ENCODE data around the gene LYPLA2.
"Not testable (repeated sequence)": the region's sequence is repeated elsewhere in the genome, so short reads cannot be mapped to it uniquely, and the experiment has no call there.

The LYPLA2 gene

GRCh38 chr1:23834156-23834555 is 43.2 kb downstream of the LYPLA2 start:
- not testable (repeated sequence) for H4K8ac ChIP-seq (ENCODE audit: low read depth, low read length); H2BK5ac ChIP-seq (ENCODE audit: low read depth, low read length, poor library complexity); H3K27me3 ChIP-seq (ENCODE audit: insufficient read depth, low read length); DNase-seq; H3K4me1 ChIP-seq (ENCODE audit: control insufficient read depth in 1 of 2, insufficient read depth in 2 of 2, low read length in 2 of 2); H3K14ac ChIP-seq (ENCODE audit: low read length); H3K79me2 ChIP-seq (ENCODE audit: control insufficient read depth, insufficient read depth, low read length, poor library complexity); H3K79me1 ChIP-seq (ENCODE audit: low read length); H4K12ac ChIP-seq (ENCODE audit: low read depth, low read length); H3K23ac ChIP-seq (ENCODE audit: low read length); H4K91ac ChIP-seq (ENCODE audit: low read depth, low read length); H2BK12ac ChIP-seq (ENCODE audit: low read length); H3K9me3 ChIP-seq (ENCODE audit: insufficient read depth, low read depth, low read length); H3K18ac ChIP-seq (ENCODE audit: low read length); H2AFZ ChIP-seq (ENCODE audit: insufficient read depth, low read length, poor library complexity); H3K4me2 ChIP-seq (ENCODE audit: low read length); H3K4me3 ChIP-seq (ENCODE audit: low read depth, low read length); H3K9ac ChIP-seq (ENCODE audit: low read length); H3K27ac ChIP-seq (ENCODE audit: low read depth, low read length); H2AK5ac ChIP-seq (ENCODE audit: low read length); H3K4ac ChIP-seq (ENCODE audit: low read depth, low read length); H2BK120ac ChIP-seq (ENCODE audit: insufficient read depth, low read length, poor library complexity); H3K36me3 ChIP-seq (ENCODE audit: control insufficient read depth in 1 of 2, insufficient read depth in 2 of 2, low read length in 2 of 2)
- no CpG with 5 or more reads among the region's 6 CpGs for WGBS (ENCODE audit: extremely low coverage, insufficient coverage, insufficient read length)

GRCh38 chr1:23836037-23836436 is 45.1 kb downstream of the LYPLA2 start:
- Histone ChIP-seq H3K9ac (ENCODE audit: low read length) (no peak overlapping the region), H3K36me3 (ENCODE audit: control insufficient read depth in 1 of 2, insufficient read depth in 2 of 2, low read length in 2 of 2) (no peaks in the 10 kb centered on the region), H3K4me2 (ENCODE audit: low read length) (no peak overlapping the region), H3K79me1 (ENCODE audit: low read length) (no peaks in the 10 kb centered on the region), H2BK120ac (ENCODE audit: insufficient read depth, low read length, poor library complexity) (no peak overlapping the region), H2BK12ac (ENCODE audit: low read length) (no peak overlapping the region), H4K12ac (ENCODE audit: low read depth, low read length) (no peak overlapping the region), H3K4ac (ENCODE audit: low read depth, low read length) (no peak overlapping the region), H3K27ac (ENCODE audit: low read depth, low read length) (no peak overlapping the region), H2AFZ (ENCODE audit: insufficient read depth, low read length, poor library complexity) (no peak overlapping the region), H3K27me3 (ENCODE audit: insufficient read depth, low read length) (peaks cover 3% of the 10 kb centered on the region), H3K4me3 (ENCODE audit: low read depth, low read length) (no peak overlapping the region), H3K23ac (ENCODE audit: low read length) (no peak overlapping the region), H4K8ac (ENCODE audit: low read depth, low read length) (no peak overlapping the region), H2BK5ac (ENCODE audit: low read depth, low read length, poor library complexity) (no peak overlapping the region), H3K4me1 (ENCODE audit: control insufficient read depth in 1 of 2, insufficient read depth in 2 of 2, low read length in 2 of 2) (peaks cover 0 to 6% of the 10 kb centered on the region in 2 experiments), H4K91ac (ENCODE audit: low read depth, low read length) (no peak overlapping the region), H3K79me2 (ENCODE audit: control insufficient read depth, insufficient read depth, low read length, poor library complexity) (no peaks in the 10 kb centered on the region), H3K9me3 (ENCODE audit: insufficient read depth, low read depth, low read length) (peaks cover 2% of the 10 kb centered on the region), H2AK5ac (ENCODE audit: low read length) (no peak overlapping the region), H3K14ac (ENCODE audit: low read length) (no peak overlapping the region), H3K18ac (ENCODE audit: low read length) (no peak overlapping the region)
- WGBS (ENCODE audit: extremely low coverage, insufficient coverage, insufficient read length), result no CpG with 5 or more reads among the region's 3 CpGs
- DNase-seq, result no peak

GRCh38 chr1:23837908-23838307 is 47.0 kb downstream of the LYPLA2 start:
- no peak overlapping the region for H3K14ac ChIP-seq (ENCODE audit: low read length)
- no peak overlapping the region for H3K18ac ChIP-seq (ENCODE audit: low read length)
- H3K4me2 ChIP-seq (ENCODE audit: low read length), result peak overlapping the region; percentile 60
- no peak overlapping the region for H3K27ac ChIP-seq (ENCODE audit: low read depth, low read length)
- no peak overlapping the region for H3K23ac ChIP-seq (ENCODE audit: low read length)
- H2BK120ac ChIP-seq (ENCODE audit: insufficient read depth, low read length, poor library complexity), result no peak overlapping the region
- H4K8ac ChIP-seq (ENCODE audit: low read depth, low read length), result no peak overlapping the region
- H3K9me3 ChIP-seq (ENCODE audit: insufficient read depth, low read depth, low read length), result peaks cover 2% of the 10 kb centered on the region
- H3K4ac ChIP-seq (ENCODE audit: low read depth, low read length), result no peak overlapping the region
- no peak overlapping the region for H2BK5ac ChIP-seq (ENCODE audit: low read depth, low read length, poor library complexity)
- H3K36me3 ChIP-seq (ENCODE audit: control insufficient read depth in 1 of 2, insufficient read depth in 2 of 2, low read length in 2 of 2), result no peaks in the 10 kb centered on the region
- H3K4me1 ChIP-seq (ENCODE audit: control insufficient read depth in 1 of 2, insufficient read depth in 2 of 2, low read length in 2 of 2), result peaks cover 0 to 6% of the 10 kb centered on the region in 2 experiments
- H3K27me3 ChIP-seq (ENCODE audit: insufficient read depth, low read length), result peaks cover 3% of the 10 kb centered on the region
- no peak overlapping the region for H2BK12ac ChIP-seq (ENCODE audit: low read length)
- no peak overlapping the region for H3K4me3 ChIP-seq (ENCODE audit: low read depth, low read length)
- no peak overlapping the region for H3K9ac ChIP-seq (ENCODE audit: low read length)
- no peak overlapping the region for H4K12ac ChIP-seq (ENCODE audit: low read depth, low read length)
- no peaks in the 10 kb centered on the region for H3K79me2 ChIP-seq (ENCODE audit: control insufficient read depth, insufficient read depth, low read length, poor library complexity)
- DNase-seq, result no peak
- H2AK5ac ChIP-seq (ENCODE audit: low read length), result no peak overlapping the region
- no peak overlapping the region for H4K91ac ChIP-seq (ENCODE audit: low read depth, low read length)
- no peaks in the 10 kb centered on the region for H3K79me1 ChIP-seq (ENCODE audit: low read length)
- H2AFZ ChIP-seq (ENCODE audit: insufficient read depth, low read length, poor library complexity), result no peak overlapping the region
- WGBS (ENCODE audit: extremely low coverage, insufficient coverage, insufficient read length), result no CpG with 5 or more reads among the region's 13 CpGs

- no peak overlapping the region for H2AK5ac ChIP-seq (ENCODE audit: low read length)
- peaks cover 3% of the 10 kb centered on the region for H3K27me3 ChIP-seq (ENCODE audit: insufficient read depth, low read length)
- no peaks in the 10 kb centered on the region for H3K79me2 ChIP-seq (ENCODE audit: control insufficient read depth, insufficient read depth, low read length, poor library complexity)
- no peaks in the 10 kb centered on the region for H3K79me1 ChIP-seq (ENCODE audit: low read length)
- no peaks in the 10 kb centered on the region for H3K36me3 ChIP-seq (ENCODE audit: control insufficient read depth in 1 of 2, insufficient read depth in 2 of 2, low read length in 2 of 2)
- H4K12ac ChIP-seq (ENCODE audit: low read depth, low read length), result no peak overlapping the region
- H3K4me1 ChIP-seq (ENCODE audit: control insufficient read depth in 1 of 2, insufficient read depth in 2 of 2, low read length in 2 of 2), result peaks cover 0 to 6% of the 10 kb centered on the region in 2 experiments
- DNase-seq, result peak; percentile 52 to 79
- H3K27ac ChIP-seq (ENCODE audit: low read depth, low read length), result no peak overlapping the region
- H3K4me2 ChIP-seq (ENCODE audit: low read length), result peak overlapping the region; percentile 60
- H2AFZ ChIP-seq (ENCODE audit: insufficient read depth, low read length, poor library complexity), result no peak overlapping the region
- WGBS (ENCODE audit: extremely low coverage, insufficient coverage, insufficient read length), result no CpG with 5 or more reads among the region's 21 CpGs
- H3K14ac ChIP-seq (ENCODE audit: low read length), result no peak overlapping the region
- H3K18ac ChIP-seq (ENCODE audit: low read length), result no peak overlapping the region
- H4K91ac ChIP-seq (ENCODE audit: low read depth, low read length), result no peak overlapping the region
- no peak overlapping the region for H2BK5ac ChIP-seq (ENCODE audit: low read depth, low read length, poor library complexity)
- no peak overlapping the region for H3K23ac ChIP-seq (ENCODE audit: low read length)
- H3K9ac ChIP-seq (ENCODE audit: low read length), result no peak overlapping the region
- H3K9me3 ChIP-seq (ENCODE audit: insufficient read depth, low read depth, low read length), result peaks cover 2% of the 10 kb centered on the region
- no peak overlapping the region for H2BK12ac ChIP-seq (ENCODE audit: low read length)
- H3K4me3 ChIP-seq (ENCODE audit: low read depth, low read length), result peak overlapping the region; percentile 60
- no peak overlapping the region for H4K8ac ChIP-seq (ENCODE audit: low read depth, low read length)
- H2BK120ac ChIP-seq (ENCODE audit: insufficient read depth, low read length, poor library complexity), result no peak overlapping the region
- H3K4ac ChIP-seq (ENCODE audit: low read depth, low read length), result no peak overlapping the region
Observed at GRCh38 chr1:23838401-23838866, 47.5 kb downstream of the LYPLA2 start.
